Measurements from ENCODE around the gene GKN1.

GKN1 gene

DNA sequence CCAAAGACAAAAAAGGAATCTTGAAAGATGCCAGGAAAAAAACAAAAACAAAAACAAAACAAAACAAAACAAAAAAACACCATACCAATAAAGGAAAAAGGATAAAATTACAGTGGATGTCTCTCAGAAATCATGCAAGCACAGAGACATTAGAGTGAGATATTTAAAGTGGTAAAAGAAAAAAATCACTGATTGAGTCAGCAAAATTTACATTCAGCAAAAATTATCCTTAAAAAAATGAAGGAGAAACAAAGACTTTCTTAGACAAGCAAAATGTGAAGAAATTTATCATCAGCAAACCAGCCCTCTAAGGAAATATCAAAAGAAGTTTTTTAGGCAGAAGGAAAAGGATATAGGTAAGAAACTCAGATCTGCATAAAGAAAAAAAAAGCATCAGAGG, 10.2 kb upstream of the GKN1 start:
- no peak for DNase-seq

DNA sequence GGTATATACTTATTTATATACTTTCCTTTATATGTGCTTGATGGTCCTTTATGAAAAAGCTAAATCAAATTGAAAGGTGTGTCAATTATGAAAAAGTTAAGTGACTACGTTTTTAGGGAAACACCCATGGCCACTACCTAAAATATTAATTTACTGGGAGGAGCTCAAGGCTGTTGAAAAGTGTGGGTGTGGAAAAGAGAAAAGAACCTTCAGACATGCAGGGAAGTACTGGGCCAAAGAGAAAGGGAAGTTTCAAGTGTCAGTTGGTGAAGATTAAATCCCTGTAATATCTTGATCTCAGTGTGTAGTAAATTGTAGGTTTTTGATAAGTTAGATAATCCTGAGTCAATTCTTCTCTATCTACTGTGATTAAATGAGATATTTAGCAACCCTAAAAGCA, 6.2 kb upstream of the GKN1 start:
- DNase-seq = no peak

- DNase-seq = no peak
These were observed 4.5 kb upstream of the GKN1 start for GRCh38 chr2:68969736-68970490.

DNA sequence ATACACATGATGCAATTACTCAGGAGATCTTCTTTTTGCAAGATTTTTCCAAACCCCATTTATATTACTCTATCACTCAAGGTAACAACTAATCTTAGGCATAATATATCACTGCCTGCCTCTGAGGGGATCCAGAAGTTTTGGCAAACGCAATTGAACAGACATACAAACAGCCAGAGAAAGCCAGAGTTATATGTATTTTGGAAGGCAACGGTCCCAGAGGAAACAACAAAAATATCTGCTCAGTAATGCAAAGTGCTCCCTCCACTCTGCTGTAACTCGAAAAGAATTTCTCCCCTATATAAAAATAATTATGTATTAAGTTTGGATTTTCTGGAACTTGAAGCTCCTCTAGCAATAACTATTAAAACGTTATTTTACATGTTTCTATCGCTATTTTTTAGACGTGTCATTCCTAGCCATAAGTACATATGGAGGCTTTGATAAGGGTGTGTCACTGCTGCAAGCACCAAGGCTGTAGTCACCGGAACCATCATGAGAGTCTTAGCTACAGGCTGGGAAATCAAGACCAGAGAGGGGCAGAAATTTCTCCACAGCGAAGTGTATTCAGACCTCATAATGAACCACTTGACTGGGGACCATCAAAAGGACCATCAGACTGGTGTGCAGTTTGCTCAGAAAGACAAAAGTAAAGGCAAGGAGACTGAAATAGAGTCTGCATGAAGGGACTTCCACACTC, 3.7 kb upstream of the GKN1 start:
- DNase-seq = no peak

- DNase-seq = no peak
These were observed 2.7 kb upstream of the GKN1 start for GRCh38 chr2:68971591-68972231.

GRCh38 chr2:68974946-68975665, 670 bp downstream of the GKN1 start:
- no peak for DNase-seq

DNA sequence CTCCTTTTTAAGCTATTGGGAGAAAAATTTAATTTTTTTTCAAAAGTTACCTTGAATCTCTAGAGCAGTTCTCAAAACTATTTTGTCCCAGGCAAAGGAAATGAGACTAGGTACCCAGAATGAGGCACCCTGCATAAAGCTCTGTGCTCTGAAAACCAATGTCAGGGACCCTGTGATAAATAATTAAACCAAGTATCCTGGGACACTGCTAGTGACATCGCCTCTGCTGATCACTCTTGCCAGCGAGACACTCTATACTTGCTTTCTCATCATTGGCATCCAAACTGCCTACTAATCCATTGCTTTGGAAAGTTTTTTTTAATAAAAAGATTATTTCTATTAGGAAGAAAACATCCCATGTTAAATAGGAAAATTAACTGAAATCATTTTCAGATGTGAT, 1.4 kb downstream of the GKN1 start:
- no peak for DNase-seq

- DNase-seq = no peak
These were observed 3.0 kb downstream of the GKN1 start for GRCh38 chr2:68977453-68977852.

DNA sequence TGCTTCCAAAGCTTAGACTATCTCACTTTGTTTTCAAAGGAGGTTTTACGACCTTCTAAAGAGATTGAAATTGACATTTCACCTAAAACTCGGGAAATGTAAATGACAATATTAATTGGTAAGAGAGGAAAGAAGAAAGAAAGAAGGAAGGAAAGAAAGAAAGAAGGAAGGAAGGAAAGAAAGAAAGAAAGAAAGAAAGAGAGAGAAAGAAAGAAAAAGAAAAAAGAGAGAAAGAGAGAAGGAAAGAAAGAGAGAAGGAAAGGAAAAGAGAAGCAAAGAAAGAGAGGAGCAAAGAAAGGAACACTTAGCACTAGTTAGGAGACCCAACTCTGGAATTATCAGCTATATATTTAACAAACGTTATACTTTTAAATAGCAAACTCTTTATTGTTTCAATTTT, 3.7 kb downstream of the GKN1 start:
- DNase-seq = no peak

DNA sequence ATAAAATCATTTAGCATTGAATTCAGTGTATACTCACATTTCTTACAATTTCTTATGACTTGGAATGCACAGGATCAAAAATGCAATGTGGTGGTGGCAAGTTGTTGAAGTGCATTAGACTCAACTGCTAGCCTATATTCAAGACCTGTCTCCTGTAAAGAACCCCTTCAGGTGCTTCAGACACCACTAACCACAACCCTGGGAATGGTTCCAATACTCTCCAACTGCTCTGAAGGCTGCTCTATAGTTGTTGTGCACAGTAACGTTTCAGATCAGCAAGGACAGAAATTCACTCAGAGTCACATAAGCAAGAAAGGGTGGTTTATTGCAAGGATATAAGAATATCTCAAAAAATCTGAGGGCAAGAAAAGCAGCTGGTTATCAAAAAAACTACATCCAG, 6.5 kb downstream of the GKN1 start:
- no peak for DNase-seq

DNA sequence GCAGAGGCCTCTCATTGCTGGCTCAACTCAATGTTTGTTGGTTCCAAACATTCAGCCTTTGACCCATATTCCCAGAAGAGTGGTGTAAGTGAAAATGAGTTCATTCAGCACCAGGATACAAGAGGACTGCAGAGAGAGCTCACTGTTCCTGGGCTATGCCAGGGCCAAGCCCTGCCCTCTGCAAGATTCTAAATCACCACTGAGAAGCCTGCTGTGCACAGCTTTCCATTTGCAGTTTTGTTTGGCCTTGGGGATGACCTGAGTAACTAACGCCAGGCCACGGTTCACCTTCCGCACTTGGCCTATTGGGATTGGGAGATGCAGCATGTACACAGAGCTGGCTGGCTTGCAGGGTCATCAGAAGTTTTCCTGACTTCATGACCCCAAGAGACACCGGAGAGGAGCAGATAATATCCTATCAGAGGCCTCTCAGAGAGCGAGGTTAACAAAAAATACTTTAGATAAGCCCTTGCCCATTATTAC, 12.6 kb downstream of the GKN1 start:
- no peak for DNase-seq

DNA sequence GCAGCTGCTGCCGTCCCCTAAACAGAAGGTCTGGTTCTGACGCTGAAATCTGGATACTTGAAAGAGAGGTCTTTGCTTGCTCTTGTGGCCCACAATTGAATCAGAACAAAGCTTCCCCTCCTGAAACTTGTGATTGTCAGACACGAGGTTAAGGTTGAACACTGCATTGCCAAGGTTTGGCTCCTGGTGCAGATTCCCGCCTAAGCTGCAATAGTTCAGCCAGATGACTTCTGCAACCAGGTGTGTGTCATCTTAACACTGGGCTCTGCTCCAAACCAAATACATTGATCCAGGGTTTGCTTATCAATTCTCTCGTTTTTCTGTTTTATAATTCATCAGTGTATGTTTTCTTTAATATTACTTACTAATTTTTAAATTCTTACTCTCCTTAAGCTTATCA, 14.6 kb downstream of the GKN1 start:
- no peak for DNase-seq

GRCh38 chr2:68992341-68992740, 17.9 kb downstream of the GKN1 start:
- DNase-seq = no peak

GRCh38 chr2:68992933-68993332, 18.5 kb downstream of the GKN1 start:
- no peak for DNase-seq

- no peak for DNase-seq
These were observed 19.2 kb downstream of the GKN1 start for GRCh38 chr2:68993660-68994059.

DNA sequence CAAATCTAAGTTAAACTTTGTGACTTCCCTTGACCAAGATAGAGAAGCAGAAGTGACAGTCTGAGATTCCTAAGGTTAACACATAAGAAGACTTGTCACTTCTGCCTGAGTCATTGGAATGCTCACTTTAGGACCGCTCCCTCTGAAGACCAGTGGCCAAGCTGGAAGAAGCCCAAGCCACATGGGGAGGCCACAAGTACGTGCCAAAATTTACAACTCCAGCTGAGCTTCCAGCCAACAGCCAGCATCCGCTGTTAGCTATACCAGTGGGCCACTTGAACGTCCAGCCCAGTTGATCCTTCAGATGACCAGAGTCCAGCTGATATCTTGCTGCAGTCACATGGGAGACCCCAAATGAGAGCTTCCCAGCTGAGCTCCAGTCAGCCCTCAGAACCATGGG, 20.4 kb downstream of the GKN1 start:
- no peak for DNase-seq

DNA sequence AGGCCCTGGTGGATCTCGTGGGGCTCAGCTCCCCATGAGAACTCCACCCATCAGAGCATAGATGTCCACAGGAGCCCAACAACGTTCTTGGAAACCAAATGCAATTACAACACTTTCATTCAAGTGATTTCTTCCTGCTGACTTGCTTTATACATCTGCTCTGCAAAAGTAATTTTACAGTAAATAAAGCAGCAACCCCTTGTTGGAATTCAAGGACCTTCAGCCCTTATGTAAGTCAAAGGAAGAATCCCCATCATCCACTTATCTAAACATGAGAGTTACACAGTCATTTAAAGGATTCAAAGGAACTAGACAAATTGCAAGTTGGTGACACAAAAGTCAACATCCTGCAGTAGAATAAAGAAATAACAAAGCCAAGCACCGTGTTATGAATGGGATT, 21.5 kb downstream of the GKN1 start:
- no peak for DNase-seq

- no peak for DNase-seq
These were observed 23.0 kb downstream of the GKN1 start for GRCh38 chr2:68997401-68997800.

GRCh38 chr2:69001879-69002278, 27.4 kb downstream of the GKN1 start:
- no peak for DNase-seq

DNA sequence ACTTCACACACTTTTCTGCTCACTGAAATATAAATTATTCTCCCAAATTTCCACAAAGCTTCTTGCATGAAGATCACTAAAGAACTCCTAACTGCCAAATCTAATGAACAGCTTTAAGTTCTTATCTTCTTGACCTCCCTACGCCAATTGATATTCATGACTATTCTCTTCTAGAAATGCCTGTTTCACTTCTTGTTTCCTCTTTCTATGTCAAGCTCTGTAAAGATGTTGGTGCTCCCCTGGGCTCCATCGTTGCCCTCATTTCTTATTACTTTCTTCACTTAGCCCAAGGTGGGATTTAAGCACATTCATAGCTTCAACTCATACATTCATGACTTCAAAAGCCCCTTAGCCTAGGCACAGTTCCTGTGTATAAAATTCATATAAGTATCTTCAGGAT, 29.3 kb downstream of the GKN1 start:
- no peak for DNase-seq

- DNase-seq = no peak
These were observed 32.7 kb downstream of the GKN1 start for GRCh38 chr2:69007169-69007568.

- DNase-seq = no peak
These were observed 33.2 kb downstream of the GKN1 start for GRCh38 chr2:69007603-69008002.

DNA sequence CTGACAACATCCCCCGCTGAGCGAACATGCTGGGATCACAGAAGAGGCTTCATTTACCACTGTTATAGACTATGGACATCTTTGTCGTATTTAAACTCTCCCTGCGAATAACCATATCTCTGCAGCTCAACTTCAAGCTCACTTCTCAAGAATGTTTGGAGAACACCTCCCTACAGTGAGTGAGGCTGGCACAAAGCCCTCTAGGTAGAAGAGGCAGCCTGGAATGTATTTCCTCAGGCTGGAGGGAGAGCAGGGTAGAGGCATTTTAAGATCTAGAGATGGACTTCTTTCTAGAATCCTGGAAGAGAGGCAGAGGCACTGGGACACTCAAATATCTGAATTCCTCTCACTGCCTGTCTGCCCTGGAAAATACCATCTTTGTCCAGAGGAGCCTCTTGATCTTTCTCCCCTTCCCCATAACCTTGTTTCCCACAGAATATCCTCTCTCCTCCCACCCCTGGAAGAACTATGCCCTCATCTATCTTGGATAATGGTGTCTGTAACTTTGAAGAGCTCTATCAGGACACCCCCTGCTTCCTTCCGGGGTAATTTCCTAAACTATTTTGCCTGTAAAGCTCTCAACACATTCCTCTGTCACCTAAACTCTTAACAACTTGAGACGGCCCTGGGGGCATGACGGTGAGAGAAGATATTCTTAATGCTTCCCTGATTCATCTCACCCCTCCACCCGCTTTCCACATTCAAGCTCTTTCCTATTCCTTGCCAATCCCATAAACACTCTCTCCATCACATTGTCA, 36.2 kb downstream of the GKN1 start:
- DNase-seq = no peak

All from retina (tissue), 1 donor.